ENCODE results near the gene CALHM5.

The CALHM5 gene

GRCh38 chr6:116553451-116553850 is 42.0 kb downstream of the CALHM5 start, which contains the start of gene CALHM4:
Gene CALHM4 (plus strand): TSS chr6:116553751. CDS start chr6:116553794, 43 bp downstream.
- POLR2A ChIA-PET, result interaction anchor here (1.1 kb wide), 1 partner anchor 17 kb away, joined by 3 read pairs; the partner anchor contains the start of gene RWDD1
- no peak within 1 kb of the TSS for H3K4me3 ChIP-seq (ENCODE audit: low read depth, low read length)
- CTCF ChIA-PET, result interaction anchor here (0.6 to 3.3 kb wide), 6 partner anchors 8 to 285 kb away, joined by 3 to 15 read pairs (median 8); no protein-coding TSS in a partner anchor
- no peak within 1 kb of the TSS for H3K27ac ChIP-seq (ENCODE audit: extremely low read depth, low read depth, low read length)
- no peaks in the 10 kb centered on the region for H3K9me3 ChIP-seq (ENCODE audit: control insufficient read depth, insufficient read depth, low read depth, low read length)
- no peaks in the 10 kb centered on the region for H3K36me3 ChIP-seq (ENCODE audit: control insufficient read depth in 2 of 2, insufficient read depth in 1 of 2, low read length in 2 of 2)
- no peak for TF ChIP-seq ZNF2 (tag by site-specific recombination; IDR thresholded peaks at IDR 0.05)
- TF ChIP-seq ZNF776 (tag by site-specific recombination; IDR thresholded peaks at IDR 0.05; ENCODE audit: borderline replicate concordance), result no peak
- no peak for TF ChIP-seq ZNF16 (tag by site-specific recombination; IDR thresholded peaks at IDR 0.05; ENCODE audit: low read depth)
- no peak for TF ChIP-seq EGR2 (tag by site-specific recombination; IDR thresholded peaks at IDR 0.05; ENCODE audit: low read depth)
- TF ChIP-seq ZNF140 (tag by site-specific recombination; IDR thresholded peaks at IDR 0.05), result no peak
- TF ChIP-seq ZNF280C (tag by site-specific recombination; IDR thresholded peaks at IDR 0.05), result no peak
- no peak for TF ChIP-seq HOXA7 (CRISPR knock-in tag; IDR thresholded peaks at IDR 0.05; ENCODE audit: borderline replicate concordance)
- no peak for TF ChIP-seq ZNF791 (tag by site-specific recombination; IDR thresholded peaks at IDR 0.05)
- no peak for TF ChIP-seq ZNF248 (tag by site-specific recombination; IDR thresholded peaks at IDR 0.05)
- TF ChIP-seq SETDB1 (IDR thresholded peaks at IDR 0.05; ENCODE audit: insufficient read length, low read length), result no peak
- TF ChIP-seq CTCF (tag by site-specific recombination; IDR thresholded peaks at IDR 0.05), result no peak
- no peak for TF ChIP-seq ZNF114 (tag by site-specific recombination; IDR thresholded peaks at IDR 0.05)
- TF ChIP-seq, protein P1, sequence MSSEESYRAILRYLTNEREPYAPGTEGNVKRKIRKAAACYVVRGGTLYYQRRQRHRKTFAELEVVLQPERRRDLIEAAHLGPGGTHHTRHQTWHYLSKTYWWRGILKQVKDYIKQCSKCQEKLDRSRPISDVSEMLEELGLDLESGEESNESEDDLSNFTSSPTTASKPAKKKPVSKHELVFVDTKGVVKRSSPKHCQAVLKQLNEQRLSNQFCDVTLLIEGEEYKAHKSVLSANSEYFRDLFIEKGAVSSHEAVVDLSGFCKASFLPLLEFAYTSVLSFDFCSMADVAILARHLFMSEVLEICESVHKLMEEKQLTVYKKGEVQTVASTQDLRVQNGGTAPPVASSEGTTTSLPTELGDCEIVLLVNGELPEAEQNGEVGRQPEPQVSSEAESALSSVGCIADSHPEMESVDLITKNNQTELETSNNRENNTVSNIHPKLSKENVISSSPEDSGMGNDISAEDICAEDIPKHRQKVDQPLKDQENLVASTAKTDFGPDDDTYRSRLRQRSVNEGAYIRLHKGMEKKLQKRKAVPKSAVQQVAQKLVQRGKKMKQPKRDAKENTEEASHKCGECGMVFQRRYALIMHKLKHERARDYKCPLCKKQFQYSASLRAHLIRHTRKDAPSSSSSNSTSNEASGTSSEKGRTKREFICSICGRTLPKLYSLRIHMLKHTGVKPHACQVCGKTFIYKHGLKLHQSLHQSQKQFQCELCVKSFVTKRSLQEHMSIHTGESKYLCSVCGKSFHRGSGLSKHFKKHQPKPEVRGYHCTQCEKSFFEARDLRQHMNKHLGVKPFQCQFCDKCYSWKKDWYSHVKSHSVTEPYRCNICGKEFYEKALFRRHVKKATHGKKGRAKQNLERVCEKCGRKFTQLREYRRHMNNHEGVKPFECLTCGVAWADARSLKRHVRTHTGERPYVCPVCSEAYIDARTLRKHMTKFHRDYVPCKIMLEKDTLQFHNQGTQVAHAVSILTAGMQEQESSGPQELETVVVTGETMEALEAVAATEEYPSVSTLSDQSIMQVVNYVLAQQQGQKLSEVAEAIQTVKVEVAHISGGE (tag by site-specific recombination; conservative IDR thresholded peaks at IDR 0.05; ENCODE audit: low read depth), result no peak
- no peak for TF ChIP-seq ZNF266 (tag by site-specific recombination; IDR thresholded peaks at IDR 0.05; ENCODE audit: low read depth)
- TF ChIP-seq ZNF561 (tag by site-specific recombination; IDR thresholded peaks at IDR 0.05; ENCODE audit: borderline replicate concordance), result no peak
- TF ChIP-seq FEZF1 (tag by site-specific recombination; IDR thresholded peaks at IDR 0.05), result no peak
- TF ChIP-seq ZNF747 (tag by site-specific recombination; IDR thresholded peaks at IDR 0.05), result no peak
- TF ChIP-seq ZNF558 (tag by site-specific recombination; IDR thresholded peaks at IDR 0.05), result no peak
- TF ChIP-seq ZNF311 (tag by site-specific recombination; IDR thresholded peaks at IDR 0.05; ENCODE audit: borderline replicate concordance), result no peak
- TF ChIP-seq ZNF623 (tag by site-specific recombination; IDR thresholded peaks at IDR 0.05), result no peak
- H3K4me1 ChIP-seq (ENCODE audit: control insufficient read depth, insufficient read depth, low read length), result peaks cover 4% of the 10 kb centered on the region; the same call in 1 of the 2 replicates
